ENCODE data around the gene PAQR8. TPM values are rescaled to one million over a fixed set of nuclear protein-coding genes. Genes with fewer than 3 reads are reported as not detected.

PAQR8 gene
- polyA plus RNA-seq, 4 donors: 14.6 to 33.8 (median 28.2) TPM

GRCh38 chr6:52346503-52346902, 15.4 kb upstream of the PAQR8 start:
- DNase-seq (ENCODE audit: low read depth in 4 of 4, low spot score in 3 of 4): no peak

GRCh38 chr6:52347818-52348217, 14.1 kb upstream of the PAQR8 start:
- no peak for DNase-seq (ENCODE audit: low read depth in 4 of 4, low spot score in 3 of 4)

- DNase-seq (ENCODE audit: low read depth in 4 of 4, low spot score in 3 of 4): no peak
Measured at GRCh38 chr6:52351879-52352238, 10.1 kb upstream of the PAQR8 start.

- DNase-seq (ENCODE audit: low read depth in 4 of 4, low spot score in 3 of 4): no peak
Measured at GRCh38 chr6:52352239-52353018, 9.5 kb upstream of the PAQR8 start.

- no peak for DNase-seq (ENCODE audit: low read depth in 4 of 4, low spot score in 3 of 4)
Measured at GRCh38 chr6:52356017-52356416, 5.9 kb upstream of the PAQR8 start.

- no peak for DNase-seq (ENCODE audit: low read depth in 4 of 4, low spot score in 3 of 4)
Measured at GRCh38 chr6:52359403-52359802, 2.5 kb upstream of the PAQR8 start.

- DNase-seq (ENCODE audit: low read depth in 4 of 4, low spot score in 3 of 4): no peak
Measured at GRCh38 chr6:52360028-52360427, 1.9 kb upstream of the PAQR8 start.

- DNase-seq (ENCODE audit: low read depth in 4 of 4, low spot score in 3 of 4): no peak
Measured at GRCh38 chr6:52360601-52361413, 1.1 kb upstream of the PAQR8 start.

- DNase-seq (ENCODE audit: low read depth in 4 of 4, low spot score in 3 of 4): peak in 1 of 4 donors; percentile 18
Measured at GRCh38 chr6:52361414-52361944, 472 bp upstream of the PAQR8 start.

- DNase-seq (ENCODE audit: low read depth in 4 of 4, low spot score in 3 of 4): peak in 2 of 4 donors; percentile 6 to 17
Measured at GRCh38 chr6:52362443-52363227, 684 bp downstream of the PAQR8 start.

GRCh38 chr6:52363228-52363867, 1.4 kb downstream of the PAQR8 start:
- DNase-seq (ENCODE audit: low read depth in 4 of 4, low spot score in 3 of 4): no peak

GRCh38 chr6:52364480-52365166, 2.7 kb downstream of the PAQR8 start:
- no peak for DNase-seq (ENCODE audit: low read depth in 4 of 4, low spot score in 3 of 4)

- no peak for DNase-seq (ENCODE audit: low read depth in 4 of 4, low spot score in 3 of 4)
Measured at GRCh38 chr6:52365317-52365716, 3.4 kb downstream of the PAQR8 start.

- DNase-seq (ENCODE audit: low read depth in 4 of 4, low spot score in 3 of 4): no peak
Measured at GRCh38 chr6:52365866-52366540, 4.1 kb downstream of the PAQR8 start.

- DNase-seq (ENCODE audit: low read depth in 4 of 4, low spot score in 3 of 4): no peak
Measured at GRCh38 chr6:52368002-52368401, 6.1 kb downstream of the PAQR8 start.

- no peak for DNase-seq (ENCODE audit: low read depth in 4 of 4, low spot score in 3 of 4)
Measured at GRCh38 chr6:52369234-52369633, 7.3 kb downstream of the PAQR8 start.

GRCh38 chr6:52371656-52372191, 9.8 kb downstream of the PAQR8 start:
- DNase-seq (ENCODE audit: low read depth in 4 of 4, low spot score in 3 of 4): no peak

- DNase-seq (ENCODE audit: low read depth in 4 of 4, low spot score in 3 of 4): no peak
Measured at GRCh38 chr6:52373151-52373690, 11.3 kb downstream of the PAQR8 start.

- no peak for DNase-seq (ENCODE audit: low read depth in 4 of 4, low spot score in 3 of 4)
Measured at GRCh38 chr6:52374247-52374646, 12.3 kb downstream of the PAQR8 start.

Measured in left renal pelvis (tissue), 4 donors.